UCSD-AML1 (cell line): ENCODE measurements around the gene AAR2.

Experiments used
- DNase-seq: peaks from one replicate; lab custom pipeline; 2025; ENCODE audit not compliant: unreplicated experiment; lab: John Stamatoyannopoulos, UW

The AAR2 gene, protein sequence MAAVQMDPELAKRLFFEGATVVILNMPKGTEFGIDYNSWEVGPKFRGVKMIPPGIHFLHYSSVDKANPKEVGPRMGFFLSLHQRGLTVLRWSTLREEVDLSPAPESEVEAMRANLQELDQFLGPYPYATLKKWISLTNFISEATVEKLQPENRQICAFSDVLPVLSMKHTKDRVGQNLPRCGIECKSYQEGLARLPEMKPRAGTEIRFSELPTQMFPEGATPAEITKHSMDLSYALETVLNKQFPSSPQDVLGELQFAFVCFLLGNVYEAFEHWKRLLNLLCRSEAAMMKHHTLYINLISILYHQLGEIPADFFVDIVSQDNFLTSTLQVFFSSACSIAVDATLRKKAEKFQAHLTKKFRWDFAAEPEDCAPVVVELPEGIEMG

DNA sequence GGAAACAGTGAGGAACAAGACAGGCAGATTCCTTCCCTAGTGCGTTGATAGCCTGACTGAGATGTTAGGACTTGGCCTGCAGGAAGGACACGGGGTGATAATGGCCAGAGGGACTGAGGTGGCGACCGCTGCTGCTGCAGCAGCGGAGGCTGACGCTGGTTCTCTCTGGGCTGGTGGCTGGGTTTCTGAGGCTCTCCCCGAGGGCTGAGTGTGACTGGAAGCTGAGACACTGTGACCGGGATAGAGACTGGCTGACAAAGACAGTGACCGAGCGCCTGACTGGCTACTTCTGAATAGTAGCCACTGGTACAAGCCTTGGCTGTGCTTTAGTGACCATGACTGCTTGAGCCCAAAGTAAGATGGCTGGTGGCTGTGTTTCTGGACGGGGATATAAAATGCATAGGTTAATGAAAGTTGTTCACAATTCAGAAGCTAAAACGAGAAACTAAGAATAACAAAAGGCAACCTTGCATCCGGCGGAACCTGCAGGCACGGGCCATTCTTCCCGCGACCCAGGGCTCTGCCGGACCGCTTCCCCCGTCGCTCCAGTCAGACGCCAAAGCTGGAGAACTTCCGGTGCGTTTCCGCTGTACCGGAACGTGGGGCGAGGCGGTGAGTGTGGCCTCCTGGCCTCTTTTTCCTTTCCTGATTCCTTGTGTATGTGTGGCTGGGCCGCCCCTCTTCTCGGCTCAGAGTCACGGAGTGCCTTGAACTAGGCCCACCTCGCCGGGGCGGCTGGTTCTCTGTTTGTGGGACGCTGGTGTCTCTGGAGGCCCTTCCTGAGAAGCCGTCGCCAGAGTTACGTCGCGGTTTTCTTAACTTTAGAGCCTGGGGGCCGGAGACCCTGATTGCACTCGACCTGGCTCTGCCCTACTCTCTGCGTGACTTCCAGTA is at the start of gene AAR2:
TSS of gene AAR2 (plus strand) at position 587 of the 894 bp plus-strand sequence. CDS start 3,391 bp downstream, outside the sequence.
- DNase-seq: peak; percentile 84

DNA sequence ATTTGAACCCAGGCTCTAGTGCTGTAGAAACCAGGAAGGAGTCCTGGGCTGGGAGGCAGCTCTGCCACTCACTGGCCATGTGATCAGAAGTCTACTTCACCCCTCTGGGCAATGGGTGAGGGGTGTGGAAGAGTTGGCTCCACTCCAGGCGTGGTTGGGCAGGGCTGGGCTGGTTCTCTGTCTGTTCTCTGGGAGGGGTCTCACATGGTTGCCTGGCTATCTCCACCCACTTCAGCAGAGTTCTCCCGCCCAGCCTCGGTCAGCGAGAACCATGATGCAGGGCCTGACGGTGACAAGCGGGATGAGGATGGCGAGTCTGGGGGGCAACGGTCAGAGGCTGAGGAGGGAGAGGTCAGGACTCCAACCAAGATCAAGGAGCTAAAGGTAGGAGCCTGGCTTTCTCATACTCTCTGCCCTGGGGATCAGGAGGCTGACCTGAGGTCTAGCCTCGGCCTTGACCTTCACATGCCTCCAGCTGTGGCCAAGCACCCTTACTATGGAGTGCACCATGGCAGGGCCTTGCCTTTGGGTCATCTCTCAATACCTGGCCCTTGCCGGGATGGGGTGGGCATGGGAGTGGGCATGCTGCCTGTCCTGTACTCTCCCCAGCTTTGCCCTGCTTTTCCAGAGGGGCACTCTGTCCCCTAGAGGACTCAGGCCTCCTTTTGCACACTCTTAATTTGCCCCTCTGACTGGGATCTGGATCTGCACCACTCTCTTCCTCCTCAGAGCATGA is 42.1 kb upstream of the AAR2 start:
- no peak for DNase-seq

DNA sequence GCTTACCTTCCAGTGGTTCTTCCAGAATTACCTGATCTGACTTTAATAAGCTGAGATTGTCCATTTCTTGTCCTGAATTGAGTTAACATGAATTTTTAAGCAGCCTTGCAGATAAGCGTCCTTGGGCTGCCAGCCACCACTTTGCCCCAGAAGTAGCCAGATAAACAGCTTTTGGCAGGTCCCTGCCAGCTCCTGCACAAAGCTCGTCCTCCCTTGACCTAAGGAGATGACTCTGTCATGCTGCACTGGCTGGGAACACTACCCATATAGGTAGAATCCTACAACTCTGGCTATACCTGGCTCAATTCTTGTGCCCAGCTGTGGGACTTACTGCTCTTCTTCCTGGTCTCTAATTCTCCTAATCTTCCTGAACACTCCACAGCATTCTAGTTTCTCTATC is 39.6 kb upstream of the AAR2 start:
- DNase-seq: no peak

DNA sequence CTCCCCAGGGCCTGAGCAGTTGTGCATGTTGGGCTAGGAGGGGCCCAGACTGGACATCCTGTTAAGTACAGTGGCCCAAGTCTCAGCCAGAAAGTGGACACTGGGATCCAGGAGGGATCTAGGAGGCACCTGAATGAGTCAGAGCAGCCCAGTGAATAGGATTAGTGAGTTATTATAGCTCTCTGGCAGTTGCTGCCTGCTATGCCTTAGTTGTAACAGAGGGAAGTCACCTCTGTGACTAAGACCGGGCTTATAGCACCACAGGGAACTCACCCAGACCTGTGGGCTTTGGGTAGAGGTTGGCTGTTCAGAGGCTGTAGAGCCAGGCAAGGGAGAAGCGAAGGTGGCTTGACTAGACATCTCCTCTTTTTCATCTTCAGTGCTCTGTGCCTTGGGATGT is 39.0 kb upstream of the AAR2 start:
- DNase-seq: no peak

DNA sequence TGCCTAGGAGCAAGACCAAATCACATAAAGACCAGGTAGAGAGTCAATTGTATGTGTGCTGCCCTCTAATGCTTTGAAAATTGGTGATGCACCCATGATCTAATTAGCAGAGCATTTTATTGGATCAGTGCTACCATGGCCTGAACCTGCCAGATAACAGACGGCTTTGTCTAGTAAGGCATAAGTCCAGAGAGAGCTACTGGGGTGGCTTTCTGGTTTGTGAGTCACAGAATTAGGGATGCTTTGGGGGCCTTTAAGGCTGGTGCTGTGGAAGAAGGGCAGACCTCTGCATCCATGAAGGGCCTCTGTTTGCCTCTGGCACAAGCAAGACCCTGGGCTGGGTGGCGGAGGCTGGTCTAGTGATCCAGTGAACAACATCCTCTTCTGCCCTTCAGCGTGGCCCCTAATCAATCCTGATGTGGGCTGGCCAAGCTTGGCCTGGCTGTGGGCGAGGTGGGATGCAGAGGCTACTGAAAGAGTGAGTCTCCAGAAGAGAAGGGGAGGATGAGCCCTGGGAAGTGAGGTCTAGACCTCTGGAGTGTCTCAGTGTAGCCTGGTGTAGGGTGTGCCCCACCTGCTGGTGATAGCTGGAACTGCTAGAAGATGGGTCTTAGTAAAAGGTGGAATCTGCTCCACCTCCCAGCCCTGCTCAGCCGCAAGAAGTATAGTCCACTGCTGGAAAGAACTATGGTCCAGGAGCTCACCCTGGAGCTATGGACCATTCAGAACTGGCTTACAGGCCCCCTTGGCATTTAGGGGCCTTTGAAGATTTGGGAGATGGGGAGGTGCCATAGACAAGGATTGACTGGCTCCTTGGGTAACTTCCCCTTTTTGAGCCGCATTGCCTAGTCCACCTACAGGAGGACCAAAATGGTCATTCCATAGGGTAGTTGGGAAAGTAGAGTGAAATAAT is 36.7 kb upstream of the AAR2 start:
- peak; percentile 72 for DNase-seq

DNA sequence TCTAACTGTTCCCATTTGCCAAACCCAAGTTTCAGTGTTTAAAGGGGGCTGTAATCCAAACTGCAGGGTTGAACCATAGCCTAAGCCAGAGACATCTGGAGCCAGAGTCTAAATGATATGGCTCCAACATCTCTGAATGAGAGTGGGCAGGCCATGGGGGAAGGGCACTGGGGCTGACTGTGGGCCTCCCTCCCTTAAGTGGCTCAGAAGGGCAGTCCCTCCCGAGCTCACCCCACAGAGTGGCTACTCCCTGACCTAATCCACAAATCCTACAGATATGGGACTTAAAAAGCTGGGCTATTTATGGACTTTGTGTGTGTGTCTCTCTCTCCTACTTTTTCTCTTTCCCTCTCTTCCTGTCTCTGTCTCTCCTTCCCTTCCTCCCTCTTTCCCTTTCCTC is 35.8 kb upstream of the AAR2 start:
- no peak for DNase-seq

DNA sequence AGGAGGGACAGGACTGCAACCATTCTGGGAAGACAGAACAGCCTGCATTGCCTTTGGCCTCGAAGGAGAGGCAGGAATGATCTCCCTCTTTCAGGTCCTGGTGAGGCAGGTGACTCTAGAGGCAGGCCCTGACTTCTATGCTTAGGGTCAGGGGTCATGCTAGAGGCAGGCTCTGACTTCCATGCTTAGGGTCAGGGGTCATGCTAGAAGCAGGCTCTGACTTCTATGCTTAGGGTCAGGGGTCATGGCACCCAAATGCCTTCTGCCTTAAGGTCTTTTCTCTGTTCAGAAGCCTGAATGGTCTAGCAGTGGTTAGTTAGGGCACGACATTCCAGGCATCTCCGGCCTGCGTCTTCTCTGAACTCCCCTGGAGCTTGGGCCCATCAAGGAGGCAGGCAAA is 35.1 kb upstream of the AAR2 start:
- DNase-seq: no peak

DNA sequence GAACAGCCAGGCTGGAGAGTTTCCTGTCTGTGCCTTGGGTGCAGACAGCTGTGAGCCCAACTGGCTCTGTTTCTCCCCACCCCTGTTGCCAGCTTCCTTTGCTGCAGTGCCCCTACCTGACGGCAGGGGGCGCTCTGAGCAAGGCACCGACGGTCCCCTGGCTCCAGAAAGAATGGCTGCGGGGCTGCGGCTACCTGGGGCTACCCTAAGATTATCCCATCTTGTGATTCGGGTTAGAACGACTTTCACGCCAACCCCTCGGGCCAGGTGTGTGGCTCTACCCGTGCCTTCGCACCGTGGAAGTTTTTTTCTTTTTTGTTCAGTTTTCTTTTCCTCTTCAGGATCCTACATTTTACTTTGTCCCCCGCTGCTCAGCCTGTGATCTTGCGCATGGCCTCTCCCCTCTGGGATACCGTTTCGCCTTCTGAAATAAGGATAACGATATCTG is 33.4 kb upstream of the AAR2 start:
- peak; percentile 69 for DNase-seq

DNA sequence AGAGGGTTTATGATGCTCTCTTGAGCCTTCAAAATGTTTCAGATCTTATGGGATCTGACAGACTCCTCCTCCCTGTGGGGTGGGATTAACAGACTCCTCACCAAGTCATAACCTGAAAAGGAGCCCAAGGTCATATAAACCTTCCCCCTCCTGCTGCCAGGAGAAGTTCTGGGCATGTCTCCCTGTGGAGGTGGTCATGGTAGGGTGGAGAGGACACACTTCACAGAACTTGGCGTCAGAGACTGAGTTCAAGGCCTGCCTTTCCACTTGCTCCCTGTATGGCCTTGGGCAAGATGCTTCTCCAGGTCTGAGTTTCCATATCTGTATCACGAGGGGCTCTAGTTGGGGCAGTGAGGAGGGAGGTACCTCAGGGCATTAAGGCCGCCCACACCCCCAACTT is 32.4 kb upstream of the AAR2 start:
- no peak for DNase-seq

DNA sequence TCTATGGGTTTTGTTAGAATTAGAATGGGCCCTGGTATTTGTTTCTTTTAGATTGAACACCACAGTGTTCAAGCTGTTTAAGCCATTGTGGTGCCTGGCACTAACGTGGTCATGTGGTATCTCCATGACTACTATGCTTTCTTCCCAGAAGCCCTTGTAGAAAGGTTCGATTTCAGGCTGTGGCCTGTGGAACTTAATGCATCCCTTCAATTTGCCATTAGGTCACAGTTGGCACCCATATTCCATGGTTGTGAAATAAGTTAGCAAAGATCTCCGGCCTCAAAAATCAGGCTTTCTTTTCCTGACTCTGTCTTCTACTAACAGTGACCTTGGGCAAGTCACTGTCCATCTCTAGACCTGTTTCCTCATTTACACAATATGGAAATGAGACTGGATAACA is 31.3 kb upstream of the AAR2 start:
- no peak for DNase-seq

DNA sequence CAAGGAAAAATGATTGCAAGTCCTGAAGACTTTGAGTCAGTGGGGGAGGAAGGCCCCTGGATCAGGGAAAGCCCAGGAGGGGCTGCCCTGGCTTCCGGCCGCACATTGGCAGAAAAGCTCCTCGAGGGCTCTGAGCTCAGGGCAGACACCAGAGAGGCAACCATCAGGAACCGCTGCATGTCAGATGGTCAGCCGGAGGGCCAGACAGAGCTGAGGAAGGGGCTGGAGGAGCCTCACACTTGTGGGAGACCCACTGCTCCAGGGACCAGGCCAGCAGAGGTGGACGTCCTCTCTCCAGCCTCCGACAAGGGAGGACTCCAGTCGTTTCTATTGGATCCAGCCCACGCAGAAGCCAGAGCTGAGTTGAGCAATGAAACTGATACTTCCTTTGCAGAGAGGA is 30.2 kb upstream of the AAR2 start:
- no peak for DNase-seq

DNA sequence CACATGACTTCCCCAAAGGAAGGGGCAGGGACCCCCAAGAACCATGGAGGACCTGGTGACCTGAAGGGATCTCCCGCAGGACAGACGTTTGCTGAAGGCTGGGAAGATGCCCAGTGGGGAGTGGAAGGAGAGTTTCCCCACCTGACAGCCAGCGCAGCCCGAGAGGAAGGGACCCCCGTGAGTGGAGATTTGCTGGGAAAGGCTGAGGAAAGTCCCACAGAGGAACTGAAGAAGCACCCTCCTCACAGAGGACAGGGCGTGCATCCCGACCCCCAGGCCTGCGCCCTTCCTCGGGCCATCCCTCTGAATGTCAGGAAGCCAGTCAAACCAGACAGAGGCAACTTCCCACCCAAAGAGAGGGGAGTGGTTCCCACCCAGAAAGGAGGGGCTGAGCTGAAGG is 29.6 kb upstream of the AAR2 start:
- DNase-seq: no peak

DNA sequence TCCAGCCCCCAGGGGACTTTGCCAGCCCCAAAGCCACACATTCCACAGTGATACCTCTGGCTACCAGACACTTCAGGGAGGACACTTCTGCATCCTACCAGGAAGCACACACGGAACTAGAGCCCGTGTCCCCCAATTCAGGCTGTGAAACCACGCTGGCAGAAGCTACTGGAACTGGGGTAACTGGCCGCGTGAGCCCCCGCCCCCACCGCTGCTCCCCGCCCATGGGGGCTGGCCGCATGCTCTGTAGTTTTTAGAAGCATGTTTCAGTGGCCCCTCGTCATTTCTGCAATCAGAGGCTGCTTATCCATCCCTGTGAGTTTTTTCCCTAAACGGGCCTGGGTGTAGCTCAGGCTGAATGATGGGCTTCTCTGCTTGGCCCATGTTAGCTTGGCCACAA is 28.7 kb upstream of the AAR2 start:
- DNase-seq: no peak

DNA sequence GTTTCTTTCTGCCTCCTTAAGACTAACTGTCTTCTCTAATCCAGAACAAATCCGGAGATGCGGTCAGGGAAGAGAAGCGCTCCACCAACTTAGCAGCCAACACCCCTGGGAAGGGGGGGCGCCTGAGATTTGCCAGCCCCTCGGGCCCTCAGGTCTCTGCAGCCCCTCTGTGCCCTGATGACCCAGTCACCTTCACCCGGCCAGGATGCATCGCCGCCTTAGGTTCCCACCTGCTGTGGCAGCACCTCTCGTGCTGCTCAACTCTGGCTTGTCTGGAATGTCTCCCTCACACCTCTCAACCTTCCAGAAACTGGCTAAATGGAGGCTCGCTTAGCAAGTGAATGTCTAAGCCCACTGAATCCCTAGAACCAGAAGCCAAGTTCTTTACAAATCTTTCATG is 28.0 kb upstream of the AAR2 start:
- DNase-seq: no peak

DNA sequence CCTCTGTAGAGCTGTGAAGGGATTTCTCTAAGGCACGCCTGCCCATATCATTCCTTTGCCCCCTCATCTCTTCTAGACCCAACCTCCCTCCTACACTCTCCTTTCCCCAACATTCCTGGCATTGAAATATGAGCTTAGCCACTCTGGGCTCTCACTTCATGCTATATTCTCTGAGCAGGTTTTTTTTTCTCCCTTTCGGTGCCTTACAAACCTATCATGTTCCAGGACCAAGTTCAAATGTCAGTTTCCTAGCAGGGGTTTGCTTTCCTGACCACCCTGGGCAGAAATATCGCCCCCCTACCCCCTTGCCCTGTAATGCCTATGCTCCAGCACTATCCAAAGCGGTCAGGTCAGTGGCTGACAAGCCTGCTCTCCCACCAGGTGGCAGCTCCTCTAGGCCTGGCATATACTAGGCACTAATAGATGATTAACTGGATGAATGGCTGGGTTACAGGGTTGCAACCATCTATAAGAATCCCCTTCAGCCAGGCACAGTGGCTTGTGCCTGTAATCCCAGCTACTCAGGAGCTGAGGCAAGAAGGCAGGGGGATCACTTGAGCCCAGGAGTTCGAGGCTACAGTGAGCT is 25.7 kb upstream of the AAR2 start:
- DNase-seq: no peak

DNA sequence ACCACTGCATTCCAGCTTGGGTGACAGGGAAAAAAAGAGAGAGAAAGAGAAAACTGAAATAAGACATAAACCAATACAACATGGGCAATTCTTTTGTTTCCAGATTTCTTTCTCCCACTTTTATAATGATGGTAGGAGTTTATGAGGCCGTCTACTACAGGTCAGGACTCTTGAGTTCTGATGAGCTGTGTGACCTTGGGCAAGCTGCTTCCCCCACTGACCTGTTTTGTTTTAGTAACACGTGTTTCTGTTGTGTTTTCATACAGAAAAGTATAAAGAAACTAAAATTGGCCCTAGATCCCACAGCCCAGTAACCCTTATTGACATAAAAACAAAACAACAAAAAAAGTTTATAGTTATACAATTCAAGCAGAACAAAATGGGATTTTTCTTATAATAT is 22.9 kb upstream of the AAR2 start:
- DNase-seq: no peak

DNA sequence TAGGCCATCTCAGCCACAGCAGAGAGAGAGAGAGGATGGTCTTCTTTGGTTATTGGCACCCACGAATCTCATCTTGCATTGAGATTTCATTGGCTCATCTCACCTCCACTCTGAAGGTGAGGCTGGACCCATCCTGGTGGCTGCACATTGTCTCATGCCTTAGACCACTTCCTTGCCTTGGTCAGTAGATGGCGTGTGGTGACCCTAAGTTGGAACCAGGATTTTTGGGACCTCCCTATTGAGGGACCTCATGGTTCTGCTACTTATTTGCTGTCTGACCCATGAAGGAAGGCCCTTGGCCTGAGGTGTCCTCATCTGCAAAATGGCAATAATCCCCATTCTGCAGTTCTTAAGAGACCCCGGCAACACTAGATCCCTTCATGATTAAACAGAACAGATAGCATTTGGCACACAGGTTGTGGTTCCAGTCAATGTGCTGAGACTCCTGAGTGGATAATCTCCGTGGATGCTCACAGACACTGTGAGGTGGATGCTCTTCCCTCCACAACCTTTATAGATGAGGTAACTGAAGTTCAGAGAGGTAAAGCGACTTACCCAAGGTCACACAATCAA is 21.5 kb upstream of the AAR2 start:
- peak; percentile 22 for DNase-seq

DNA sequence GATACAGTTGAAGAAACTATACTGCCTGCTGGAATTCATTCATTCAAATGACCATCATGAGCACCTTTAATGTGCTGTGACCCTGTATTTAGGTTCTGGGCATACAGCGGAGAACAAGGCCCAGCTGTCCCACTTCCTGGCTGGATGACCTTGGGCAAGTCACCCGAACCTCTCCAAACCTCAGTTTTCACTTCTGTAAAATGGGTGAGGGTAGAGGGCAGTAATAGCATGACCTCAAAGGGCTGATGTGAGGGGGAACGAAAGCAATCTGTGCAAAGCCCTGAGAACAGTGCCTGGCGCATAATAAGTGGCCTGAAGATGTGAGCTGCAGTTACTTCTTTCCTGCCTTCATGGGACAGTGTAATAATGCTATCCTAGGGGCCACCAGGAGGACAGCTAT is 20.5 kb upstream of the AAR2 start:
- DNase-seq: no peak

DNA sequence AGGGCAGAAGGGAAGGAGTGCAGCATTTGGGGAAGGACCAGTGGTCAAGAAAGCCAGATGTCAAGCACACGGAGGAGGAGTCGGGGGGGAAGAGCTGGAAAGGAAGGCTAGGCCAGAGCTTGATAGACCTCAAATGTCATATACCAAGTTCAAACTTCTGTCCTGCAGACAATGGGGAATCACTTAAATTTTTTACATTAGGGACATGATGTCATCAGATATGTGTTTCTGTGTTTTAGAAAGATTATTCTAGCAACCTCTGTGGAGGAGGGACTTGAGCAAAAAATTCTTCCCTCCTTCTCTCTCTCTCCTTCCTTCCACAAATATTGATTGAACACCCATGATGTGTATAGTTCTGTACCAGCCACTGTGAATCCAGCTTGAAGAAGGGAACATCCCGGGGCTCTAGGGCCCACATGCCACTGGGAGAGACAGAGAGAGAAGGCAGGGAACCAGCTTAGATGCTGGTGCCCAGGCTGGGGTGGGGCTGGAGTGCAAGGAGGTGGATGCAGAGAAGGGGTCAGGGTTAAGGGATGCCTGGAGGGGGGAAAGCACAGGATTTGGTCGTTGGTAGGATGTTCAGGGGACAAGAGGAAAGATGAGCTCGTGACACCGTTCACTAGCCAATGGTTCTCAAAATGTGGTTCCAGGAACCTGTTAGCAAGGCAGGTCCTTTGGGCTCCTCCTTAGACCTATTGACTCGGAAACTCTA is 19.8 kb upstream of the AAR2 start:
- no peak for DNase-seq
